PC-9 (cell line): ENCODE data around the gene SPTB. TPM values are rescaled to one million over a fixed set of nuclear protein-coding genes. Genes with fewer than 3 reads are reported as not detected.

Source experiments
- BruUV-seq: library from RNA; stranded (reverse); fragments of 400-500 nt; replicated peaks from 2 replicates; lab custom pipeline; 2021; lab: Mats Ljungman, UMichigan
- CTCF ChIA-PET: fragments of 300-600 bp; sonication (Branson Sonifier 250); formaldehyde crosslinking; loops from one replicate; lab custom pipeline; 2022; ENCODE audit warnings: antibody characterized with exemption; lab: Charles Lee
- POLR2A ChIA-PET: fragments of 300-600 bp; sonication (Branson Sonifier 250); formaldehyde crosslinking; loops from one replicate; lab custom pipeline; 2022; ENCODE audit warnings: antibody characterized with exemption; ENCODE audit not compliant: unreplicated experiment; lab: Charles Lee
- DNase-seq, 2 experiments: peaks; one replicate each; pipeline versions ENCODE4 v3.0.0 to v3.0.0-alpha.2; 2015 to 2022; ENCODE audit warnings: mixed read lengths in 1 of 2
- H2AFZ ChIP-seq: fragments of 200-600 bp; sonication (generic); 2 replicates; pipeline ENCODE4 v1.8.1; 2017; ENCODE audit warnings: antibody characterized with exemption
- H3F3A ChIP-seq: fragments of 200-600 bp; sonication (generic); 2 replicates; pipeline ENCODE4 v1.8.1; 2017; ENCODE audit warnings: antibody characterized with exemption, mild to moderate bottlenecking, low read depth; ENCODE audit not compliant: insufficient read depth
- H3K27ac ChIP-seq: fragments of 200-600 bp; sonication (generic); 2 replicates; pipeline ENCODE4 v1.6.1; 2016; ENCODE audit warnings: mixed run types
- H3K27me3 ChIP-seq: fragments of 200-600 bp; sonication (generic); 2 replicates; pipeline ENCODE4 v1.6.1; 2016; ENCODE audit warnings: low read depth, mixed run types; ENCODE audit not compliant: insufficient read depth
- H3K36me3 ChIP-seq: fragments of 200-600 bp; sonication (generic); 2 replicates; pipeline ENCODE4 v1.6.1; 2016; ENCODE audit warnings: low read depth, mixed run types
- H3K4me1 ChIP-seq: fragments of 200-600 bp; sonication (generic); replicated peaks from 2 replicates; pipeline ENCODE4 v1.6.1; 2016; ENCODE audit warnings: mixed run types; ENCODE audit not compliant: insufficient read depth
- H3K4me2 ChIP-seq: fragments of 200-600 bp; sonication (generic); 2 replicates; pipeline ENCODE4 v1.6.1; 2017; ENCODE audit warnings: mixed run types
- H3K4me3 ChIP-seq: fragments of 200-600 bp; sonication (generic); 2 replicates; pipeline ENCODE4 v1.6.1; 2016; ENCODE audit warnings: mixed run types
- H3K79me2 ChIP-seq: fragments of 200-600 bp; sonication (generic); 2 replicates; pipeline ENCODE4 v1.6.1; 2017; ENCODE audit warnings: low read depth, mixed run types
- H3K9me2 ChIP-seq: fragments of 200-600 bp; sonication (generic); 2 replicates; pipeline ENCODE4 v1.8.1; 2017; ENCODE audit warnings: mild to moderate bottlenecking; ENCODE audit not compliant: insufficient read depth
- H3K9me3 ChIP-seq: fragments of 200-600 bp; sonication (generic); 2 replicates; pipeline ENCODE4 v1.8.1; 2016; ENCODE audit warnings: low read depth; ENCODE audit not compliant: insufficient read depth
- H4K20me1 ChIP-seq: fragments of 200-600 bp; sonication (generic); 2 replicates; pipeline ENCODE4 v1.8.1; 2017; ENCODE audit not compliant: insufficient read depth
- CTCF ChIP-seq: fragments of 200-600 bp; sonication (generic); conservative IDR thresholded peaks from 2 replicates; pipeline ENCODE4 v1.6.1; 2017; ENCODE audit warnings: mixed run types, antibody characterized with exemption, mild to moderate bottlenecking, moderate library complexity
- EZH2 ChIP-seq: fragments of 200-600 bp; sonication (generic); IDR thresholded peaks from 2 replicates; pipeline ENCODE4 v1.8.0; 2017; ENCODE audit warnings: antibody characterized with exemption, low read depth
- intact Hi-C: fragments of 100-400 bp; cut with micrococcal nuclease; formaldehyde crosslinking; loops from one replicate; pipeline ENCODE4 v1.10.0; 2022; ENCODE audit not compliant: unreplicated experiment
- total RNA-seq: library from RNA; stranded (reverse); gene quantifications from 2 replicates; pipeline ENCODE4 v1.2.3, GENCODE V29; 2021

Gene SPTB
- total RNA-seq, 1 experiment from 2014 or later: 0.50 TPM

- BruUV-seq: no TSS peak
- no peaks in the 10 kb centered on the region for H3K36me3 ChIP-seq
- POLR2A ChIA-PET: no interaction called here
- CTCF ChIA-PET: interaction anchor here (0.5 kb wide), 2 partner anchors 44 to 288 kb away, joined by 3 read pairs; no protein-coding TSS in a partner anchor
- no peak overlapping the region for H3K4me3 ChIP-seq
- H2AFZ ChIP-seq: no peak overlapping the region
- H3K27me3 ChIP-seq: peaks cover 66% of the 10 kb centered on the region
- H3K79me2 ChIP-seq: no peaks in the 10 kb centered on the region
- no peaks in the 10 kb centered on the region for H3K9me3 ChIP-seq
- no peaks in the 10 kb centered on the region for H3K9me2 ChIP-seq
- DNase-seq: no peak
- peaks cover 9% of the 10 kb centered on the region for H3F3A ChIP-seq
- no peak overlapping the region for H3K27ac ChIP-seq
- peaks cover 23% of the 10 kb centered on the region for H3K4me1 ChIP-seq
- H4K20me1 ChIP-seq: no peaks in the 10 kb centered on the region
- intact Hi-C loops: loop anchor here (5.0 kb wide), 1 partner anchor 32 kb away; the partner anchor contains the start of gene SPTB
- H3K4me2 ChIP-seq: no peak overlapping the region
- TF ChIP-seq EZH2 (no peak), CTCF (no peak)
Measured at GRCh38 chr14:64844969-64845536, 34.7 kb downstream of the SPTB start.

- DNase-seq: no peak
- intact Hi-C loops: loop anchor here (5.0 kb wide), 1 partner anchor 33 kb away; the partner anchor contains the start of gene SPTB
- no peak for TF ChIP-seq EZH2
- no peak for TF ChIP-seq CTCF
- Histone ChIP-seq H4K20me1 (no peaks in the 10 kb centered on the region), H2AFZ (no peak overlapping the region), H3K79me2 (no peaks in the 10 kb centered on the region), H3K4me1 (peaks cover 23% of the 10 kb centered on the region), H3K4me3 (no peak overlapping the region), H3K9me2 (no peaks in the 10 kb centered on the region), H3K4me2 (no peak overlapping the region), H3K9me3 (no peaks in the 10 kb centered on the region), H3K36me3 (no peaks in the 10 kb centered on the region), H3K27me3 (peaks cover 58% of the 10 kb centered on the region), H3F3A (peaks cover 9% of the 10 kb centered on the region), H3K27ac (no peak overlapping the region)
- no TSS peak for BruUV-seq
- ChIA-PET CTCF (interaction anchor here (0.5 kb wide), 1 partner anchor 288 kb away, joined by 3 read pairs; no protein-coding TSS in a partner anchor), POLR2A (no interaction called here)
Measured at GRCh38 chr14:64844272-64844671, 35.4 kb downstream of the SPTB start.

GRCh38 chr14:64843548-64843947 lies 36.2 kb downstream of the SPTB start:
- TF ChIP-seq EZH2 (no peak), CTCF (no peak)
- H3F3A ChIP-seq: peaks cover 16% of the 10 kb centered on the region
- H3K36me3 ChIP-seq: no peaks in the 10 kb centered on the region
- H4K20me1 ChIP-seq: no peaks in the 10 kb centered on the region
- peaks cover 51% of the 10 kb centered on the region for H3K27me3 ChIP-seq
- no peak overlapping the region for H2AFZ ChIP-seq
- no peak overlapping the region for H3K4me2 ChIP-seq
- ChIA-PET CTCF (no interaction called here), POLR2A (no interaction called here)
- intact Hi-C loops: loop anchor here (5.0 kb wide), 1 partner anchor 34 kb away; the partner anchor contains the start of gene SPTB
- BruUV-seq: no TSS peak
- H3K27ac ChIP-seq: no peak overlapping the region
- DNase-seq: no peak
- H3K4me1 ChIP-seq: peaks cover 29% of the 10 kb centered on the region
- H3K79me2 ChIP-seq: no peaks in the 10 kb centered on the region
- H3K9me2 ChIP-seq: no peaks in the 10 kb centered on the region
- no peaks in the 10 kb centered on the region for H3K9me3 ChIP-seq
- no peak overlapping the region for H3K4me3 ChIP-seq
